HG02642 (cell line): Measurements from ENCODE around the gene UBE2L3.
"Not testable (repeated sequence)": the region's sequence is repeated elsewhere in the genome, so short reads cannot be mapped to it uniquely, and the experiment has no call there.

Experiments used
- ATAC-seq: cut with Tn5 transposase; IDR thresholded peaks from one replicate; pipeline ENCODE4 v1.9.1; 2021; ENCODE audit warnings: mild to moderate bottlenecking; ENCODE audit not compliant: unreplicated experiment, poor library complexity

UBE2L3 gene

DNA sequence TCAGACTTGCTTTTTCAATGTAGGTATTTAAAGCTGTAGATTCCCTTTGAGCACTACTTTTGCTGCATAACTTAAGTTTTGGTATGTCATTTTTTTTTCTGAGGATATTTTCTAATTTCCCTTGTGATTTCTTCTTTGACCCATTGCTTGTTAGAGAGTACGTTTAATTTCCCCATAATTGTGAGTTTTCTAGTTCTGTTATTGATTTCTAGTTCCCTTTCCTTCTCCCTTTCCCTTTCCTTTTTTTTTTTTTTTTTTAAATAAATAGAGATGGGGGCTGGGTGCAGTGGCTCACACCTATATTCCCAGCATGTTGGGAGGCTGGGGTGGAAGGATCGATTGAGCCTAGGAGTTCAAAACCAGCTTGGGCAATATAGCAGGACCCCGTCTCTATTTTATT is 30.8 kb downstream of the UBE2L3 start:
- ATAC-seq: no peak

GRCh38 chr22:21599053-21599893 is 31.8 kb downstream of the UBE2L3 start:
- no peak for ATAC-seq

- no peak for ATAC-seq
Measured at GRCh38 chr22:21602579-21602978, 35.1 kb downstream of the UBE2L3 start.

DNA sequence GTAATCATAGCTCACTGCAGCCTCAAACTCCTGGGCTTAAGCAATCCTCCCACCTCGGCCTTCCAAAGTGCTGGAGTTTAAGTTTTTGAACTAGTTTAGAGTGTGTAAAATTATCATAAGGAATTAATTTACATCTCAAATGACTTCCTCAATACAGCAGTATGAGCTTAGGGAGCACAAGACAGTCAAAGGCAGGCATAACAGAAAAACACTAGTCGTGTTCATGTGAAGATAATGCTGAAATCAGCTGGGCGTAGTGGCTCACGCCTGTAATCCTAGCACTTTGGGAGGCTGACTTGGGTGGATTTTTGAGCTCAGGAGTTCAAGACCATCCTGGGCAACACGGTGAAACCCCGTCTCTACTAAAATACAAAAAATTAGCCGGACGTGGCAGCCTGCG is 36.5 kb downstream of the UBE2L3 start:
- ATAC-seq: no peak

DNA sequence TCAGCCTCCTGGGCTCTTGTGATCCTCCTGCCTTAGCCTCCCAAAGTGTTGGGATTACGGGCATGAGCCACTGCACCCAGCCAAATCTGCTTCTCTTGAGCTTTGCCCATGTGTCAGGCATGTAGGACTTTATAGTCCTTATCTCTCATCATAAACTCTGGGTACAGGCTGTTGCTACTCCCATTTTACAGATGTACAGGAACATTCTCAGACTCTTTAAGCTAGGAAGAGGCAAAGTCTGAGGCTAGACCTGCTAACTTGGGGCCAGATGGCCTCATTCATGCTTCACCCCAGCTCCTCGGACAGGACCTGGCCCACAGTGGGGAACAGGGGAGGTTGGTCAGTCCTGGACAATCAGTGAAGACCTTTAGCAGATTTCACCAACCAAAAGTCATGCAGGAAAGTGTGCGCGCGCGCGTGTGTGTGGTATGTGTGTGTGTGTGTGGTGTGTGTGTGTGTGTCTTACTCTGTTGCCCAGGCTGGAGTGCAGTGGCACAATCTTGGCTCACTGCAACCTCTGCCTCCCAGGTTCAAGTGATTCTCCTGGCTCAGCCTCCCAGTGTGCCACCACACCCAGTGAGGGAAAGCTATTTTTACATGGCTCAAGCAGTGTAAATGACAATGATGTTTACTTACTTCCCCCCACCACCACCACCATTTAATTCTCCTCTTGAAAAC is 38.5 kb downstream of the UBE2L3 start:
- no peak for ATAC-seq

GRCh38 chr22:21606775-21607174 is 39.3 kb downstream of the UBE2L3 start:
- ATAC-seq: no peak

DNA sequence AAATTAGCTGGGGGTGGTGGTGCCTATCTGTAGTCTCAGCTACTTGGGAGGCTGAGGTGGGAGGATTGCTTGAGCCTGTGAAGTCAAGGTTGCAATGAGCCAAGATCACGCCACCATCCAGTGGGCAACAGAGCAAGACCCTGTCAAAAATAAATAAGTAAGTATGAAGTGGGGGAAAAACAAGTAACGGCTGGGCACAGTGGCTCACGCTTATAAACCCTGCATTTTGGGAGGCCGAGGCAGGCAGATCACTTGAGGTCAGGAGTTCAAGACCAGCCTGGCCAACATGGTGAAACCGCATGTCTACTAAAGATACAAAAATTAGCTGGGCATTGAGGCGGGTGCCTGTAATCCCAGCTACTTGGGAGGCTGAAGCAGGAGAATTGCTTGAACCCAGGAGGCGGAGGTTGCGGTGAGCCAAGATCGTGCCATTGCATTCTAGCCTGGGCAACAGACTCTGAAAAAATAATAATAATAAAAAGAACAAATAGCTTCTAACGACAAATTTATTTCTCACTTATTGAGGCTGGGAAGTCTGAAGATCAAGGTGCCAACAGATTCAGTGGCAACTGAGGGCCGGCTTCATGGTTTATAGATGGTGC is 42.1 kb downstream of the UBE2L3 start:
- not testable (repeated sequence) for ATAC-seq

- no peak for ATAC-seq
Measured at GRCh38 chr22:21611210-21611977, 43.9 kb downstream of the UBE2L3 start.

GRCh38 chr22:21612858-21613257 is 45.3 kb downstream of the UBE2L3 start:
- no peak for ATAC-seq

GRCh38 chr22:21613553-21614233 is 46.2 kb downstream of the UBE2L3 start:
- ATAC-seq: no peak

- no peak for ATAC-seq
Measured at GRCh38 chr22:21615731-21616130, 48.2 kb downstream of the UBE2L3 start.

DNA sequence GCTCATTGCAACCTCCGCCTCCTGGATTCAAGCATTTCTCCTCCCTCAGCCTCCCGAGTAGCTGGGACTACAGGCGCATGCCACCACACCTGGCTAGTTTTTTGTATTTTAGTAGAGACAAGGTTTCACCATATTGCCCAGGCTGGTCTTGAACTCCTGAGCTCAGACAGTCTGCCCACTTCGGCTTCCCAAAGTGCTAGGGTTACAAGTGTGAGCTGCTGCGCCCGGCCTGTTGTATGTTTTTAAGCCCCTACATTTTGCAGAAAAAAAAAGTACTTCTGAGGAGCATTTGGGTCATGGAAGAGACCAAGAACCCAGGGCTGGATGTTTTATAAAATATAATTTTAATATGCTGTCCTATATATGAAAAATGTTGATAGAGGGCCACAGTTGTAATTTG is 49.8 kb downstream of the UBE2L3 start:
- not testable (repeated sequence) for ATAC-seq

DNA sequence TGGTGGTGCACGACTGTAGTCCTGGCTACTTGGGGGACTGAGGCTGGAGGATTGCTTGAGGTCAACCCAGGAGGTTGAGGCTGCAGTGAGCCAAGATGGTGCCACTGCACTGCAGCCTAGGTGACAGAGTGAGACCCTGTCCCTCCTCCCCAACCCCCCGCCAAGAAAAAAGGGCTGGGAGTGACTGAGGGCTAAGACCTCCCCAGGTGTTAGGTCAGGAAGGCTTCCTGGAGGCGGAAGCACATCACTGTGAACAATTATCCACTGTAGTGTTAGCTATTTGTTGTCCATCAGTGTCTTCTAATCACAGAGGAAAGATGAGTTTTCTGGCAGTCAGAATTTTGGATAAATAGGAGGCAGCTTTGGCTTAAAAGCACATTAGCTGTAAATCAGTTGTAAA is 53.5 kb downstream of the UBE2L3 start:
- ATAC-seq: no peak

DNA sequence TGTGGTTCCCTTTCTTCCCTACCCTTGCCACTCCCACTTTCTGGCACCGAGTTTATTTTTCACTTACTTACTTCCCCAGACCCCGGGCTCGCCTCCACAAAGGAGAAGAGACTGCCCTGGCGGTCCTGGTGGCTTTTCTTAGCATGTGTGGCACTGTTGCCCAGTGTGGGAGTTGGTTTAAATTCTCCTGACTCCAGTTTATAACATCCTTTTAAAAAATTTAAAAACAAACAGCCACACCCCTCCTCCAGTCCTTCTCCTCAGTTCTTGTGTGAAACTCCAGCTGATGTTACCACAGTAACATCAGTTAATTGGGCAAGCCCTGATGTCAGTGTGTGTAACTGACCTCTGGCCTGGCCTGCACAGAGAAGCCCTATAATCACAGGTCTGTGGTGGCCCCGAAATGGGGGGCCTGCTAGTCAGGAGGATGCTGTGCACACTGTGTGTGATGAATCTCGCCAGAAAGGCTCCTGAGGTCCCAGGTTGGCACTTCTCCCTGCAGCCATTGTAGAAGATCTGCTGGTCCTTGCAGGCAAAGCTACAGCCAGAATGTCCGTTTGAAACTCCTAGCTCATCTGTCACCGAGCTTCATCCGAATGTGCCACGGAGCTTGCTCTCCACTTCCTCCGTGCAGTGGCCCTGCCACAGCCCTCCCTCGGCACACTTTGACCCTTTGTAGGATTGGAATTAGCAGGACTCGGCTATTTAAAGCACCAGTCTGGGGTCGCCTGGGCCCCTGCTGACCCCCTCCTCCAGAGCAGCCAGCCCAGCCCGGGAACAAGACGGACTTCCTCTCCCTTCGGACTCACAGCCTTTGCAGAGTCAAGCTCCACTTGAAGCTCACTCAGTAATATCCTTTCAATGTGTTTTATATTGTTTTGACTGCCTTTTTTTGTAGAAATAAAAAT is 54.8 kb downstream of the UBE2L3 start:
- no peak for ATAC-seq

GRCh38 chr22:21622919-21623647 is 55.6 kb downstream of the UBE2L3 start:
- no peak for ATAC-seq

- no peak for ATAC-seq
Measured at GRCh38 chr22:21623648-21623970, 56.1 kb downstream of the UBE2L3 start.

DNA sequence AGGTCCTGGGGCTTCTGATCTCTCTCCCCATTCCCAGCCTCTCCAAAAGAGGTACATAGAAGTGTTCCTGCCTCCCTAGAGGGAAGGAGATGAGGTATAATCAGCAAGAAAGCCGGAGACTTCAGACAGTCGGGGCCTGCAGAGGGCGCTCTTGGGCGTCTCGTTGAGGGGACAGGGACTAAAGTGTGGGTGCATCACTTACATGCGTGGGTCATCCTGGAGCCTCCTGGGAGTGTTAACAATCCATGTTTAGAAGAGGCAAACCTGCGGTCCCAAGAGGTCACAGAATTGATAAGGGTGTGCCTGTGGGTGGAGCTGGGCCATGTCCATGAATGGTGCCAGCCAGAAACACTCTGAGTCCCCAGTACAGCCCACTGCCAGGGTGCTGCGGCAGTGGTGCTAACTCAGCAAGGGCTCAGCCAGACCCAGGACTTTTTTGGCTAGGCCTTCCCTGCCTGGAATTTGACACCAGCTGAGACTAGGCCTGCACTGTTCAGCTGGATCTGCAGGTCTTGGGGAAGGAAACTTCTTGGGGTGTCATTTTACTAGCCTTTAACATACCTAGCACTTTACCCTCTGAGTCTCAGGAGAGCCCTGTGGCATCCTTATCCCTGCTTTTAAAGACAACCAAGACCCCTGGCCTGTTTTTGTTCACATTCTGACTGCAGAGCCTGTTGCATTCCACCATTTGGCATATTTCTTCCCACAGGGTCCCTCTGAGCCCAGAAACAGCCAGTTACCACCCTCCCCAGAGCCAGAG is 56.8 kb downstream of the UBE2L3 start:
- no peak for ATAC-seq
